Skin of body (tissue), 2 donors: ENCODE measurements around the gene POTEC. TPM values are rescaled to one million over a fixed set of nuclear protein-coding genes. Genes with fewer than 3 reads are reported as not detected.
"Not testable (repeated sequence)": the region's sequence is repeated elsewhere in the genome, so short reads cannot be mapped to it uniquely, and the experiment has no call there.

Experiments
- DNase-seq: peaks from one replicate; lab custom pipeline; 2025; lab: John Stamatoyannopoulos, UW
- total RNA-seq: library from RNA; depleted of rRNA; stranded (reverse); fragments of >200 nt; gene quantifications from one replicate; pipeline ENCODE4 v1.2.3, GENCODE V29; 2014

POTEC gene
- not detected for total RNA-seq

DNA sequence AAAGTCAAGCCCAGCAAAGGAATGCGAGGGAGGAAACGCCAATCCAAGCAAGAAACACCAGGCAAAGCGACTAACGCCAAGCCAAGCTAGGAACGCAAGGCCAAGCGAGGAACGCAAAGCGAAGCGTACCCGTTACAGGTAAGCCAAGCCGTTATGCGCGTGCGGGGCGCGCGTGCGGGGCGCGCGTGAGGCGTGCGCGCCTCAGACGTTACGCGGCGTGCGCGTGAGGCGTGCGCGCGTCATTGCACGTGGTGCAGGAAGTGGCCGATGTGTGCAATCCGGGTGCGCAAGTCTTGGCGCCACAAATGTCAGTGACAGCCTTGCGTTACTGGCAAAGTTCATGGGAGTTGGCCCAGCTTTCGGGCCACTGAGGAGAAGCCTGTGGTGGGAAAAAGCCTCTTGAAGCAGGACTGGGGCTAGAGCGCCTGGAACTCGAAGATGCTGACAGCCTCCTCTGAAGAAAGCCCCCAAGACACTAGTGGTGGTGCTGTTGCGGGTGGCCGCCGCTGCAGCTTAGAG lies at the start of gene POTEC:
Gene POTEC (minus strand): TSS at position 155 of the 519 bp plus-strand sequence. CDS start 454 bp downstream, outside the sequence.
- DNase-seq = not testable (repeated sequence)

DNA sequence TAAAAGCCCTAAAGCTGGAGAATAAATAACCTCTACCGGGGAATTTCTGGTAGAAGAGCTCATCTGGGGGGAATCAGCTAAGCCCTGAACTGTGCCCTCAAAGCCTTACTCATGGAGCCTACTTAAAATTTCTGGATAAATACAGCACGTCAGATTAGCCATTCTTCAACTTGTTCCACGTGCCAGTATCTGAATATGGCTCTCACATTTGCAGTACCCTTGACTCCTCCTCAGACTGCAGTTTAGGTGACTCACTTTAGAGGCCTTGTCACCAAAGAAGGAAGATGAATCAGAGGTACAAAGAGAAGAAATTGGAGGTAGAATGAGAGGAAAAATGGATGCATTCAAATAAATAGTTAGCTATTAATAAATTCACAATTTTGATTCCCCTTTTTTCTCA lies 34.6 kb upstream of the POTEC start:
- no peak for DNase-seq

DNA sequence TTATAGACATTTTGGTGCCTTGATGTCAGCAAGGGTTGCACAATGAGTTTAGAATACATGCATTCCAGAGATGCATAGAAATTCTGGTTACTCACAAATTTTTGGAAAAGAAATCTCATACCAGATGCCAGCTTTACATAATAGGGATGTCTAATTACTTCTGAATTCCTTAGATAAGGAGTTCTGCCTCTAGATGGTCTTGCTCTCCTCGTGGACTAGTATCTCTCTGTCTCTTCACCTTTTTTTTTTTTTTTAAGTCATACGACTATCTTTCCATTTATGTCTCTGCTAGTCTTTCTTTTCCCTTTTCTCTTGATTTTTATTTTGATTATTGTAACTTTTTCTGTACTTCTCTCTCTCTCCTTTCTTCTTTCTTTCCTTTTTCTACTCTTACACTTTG lies 16.1 kb upstream of the POTEC start:
- DNase-seq = not testable (repeated sequence)

DNA sequence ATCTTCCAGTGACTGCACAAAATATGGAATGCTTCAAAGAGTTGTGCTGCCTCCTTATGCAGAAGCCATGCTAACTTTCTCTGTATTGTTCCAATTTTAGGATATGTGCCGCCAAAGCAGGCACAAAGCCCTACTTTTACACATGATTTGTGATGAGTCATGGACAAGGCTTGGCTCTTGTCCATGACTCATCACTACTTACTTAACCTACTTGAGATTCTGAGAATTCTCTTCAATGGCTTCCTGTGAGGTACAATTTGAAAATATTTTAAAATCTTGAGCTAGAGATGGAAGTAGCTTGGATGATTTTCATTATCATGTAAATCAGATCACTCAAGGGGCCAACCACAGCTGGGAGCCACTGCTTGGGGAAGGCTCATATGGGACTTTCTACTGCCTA lies 11.7 kb downstream of the POTEC start:
- not testable (repeated sequence) for DNase-seq

DNA sequence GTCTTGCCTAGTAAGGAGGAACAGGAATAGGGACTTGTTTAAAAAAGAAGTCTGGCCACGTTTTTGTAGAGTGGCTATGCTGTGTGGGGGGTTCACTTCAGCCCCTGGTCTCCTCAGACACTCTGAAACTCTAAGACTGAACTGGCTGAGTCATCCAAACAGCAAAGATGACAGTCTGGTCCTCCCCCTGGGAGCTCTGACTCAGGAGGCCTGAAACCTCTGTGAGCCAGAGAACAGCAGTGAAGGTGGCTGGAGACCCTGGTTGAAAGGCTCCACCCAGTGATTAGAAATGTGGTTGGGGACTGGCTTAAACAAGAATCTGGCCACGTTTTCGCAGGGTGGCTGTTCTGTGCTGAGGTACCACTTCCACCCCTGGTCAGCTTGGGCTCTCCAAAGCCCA lies 32.7 kb downstream of the POTEC start:
- DNase-seq = not testable (repeated sequence)

DNA sequence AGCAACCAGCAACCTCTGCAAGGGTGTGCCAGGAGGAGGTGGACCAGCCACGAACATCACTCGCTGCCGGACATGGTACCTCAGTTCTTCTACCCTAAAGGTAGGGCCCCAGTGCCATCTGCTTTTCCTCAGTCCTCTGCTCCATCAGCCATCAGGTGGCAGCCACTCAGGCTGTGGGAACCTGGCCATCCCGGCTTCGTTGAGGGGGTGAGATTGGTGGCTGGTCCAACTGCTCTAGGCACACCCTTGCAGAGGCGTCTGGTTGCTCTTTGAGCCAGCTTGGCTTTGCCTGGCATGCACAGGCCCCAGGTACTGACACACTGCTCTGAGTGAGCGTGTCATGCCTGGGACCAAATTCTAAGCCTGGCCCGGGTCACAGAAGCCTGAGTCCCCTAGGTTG lies 39.7 kb downstream of the POTEC start:
- DNase-seq = not testable (repeated sequence)

DNA sequence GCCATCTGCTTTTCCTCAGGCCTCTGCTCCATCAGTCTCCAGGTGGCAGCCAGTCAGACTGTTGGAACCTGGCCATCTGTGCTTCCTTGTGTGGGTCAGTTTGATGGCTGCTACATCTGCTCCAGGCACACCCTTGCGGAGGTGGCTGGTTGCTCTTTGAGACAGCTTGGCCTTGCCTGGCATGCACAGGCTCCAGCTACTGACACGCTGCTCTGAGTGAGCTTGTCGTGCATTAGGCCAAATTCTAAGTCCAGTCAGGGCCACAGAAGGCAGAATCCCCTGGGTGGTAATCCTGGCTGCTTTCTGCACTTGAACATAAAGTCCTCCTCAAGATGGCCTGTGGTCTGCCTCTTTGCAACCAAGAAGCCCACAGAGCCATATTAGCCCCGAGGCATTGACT lies 41.5 kb downstream of the POTEC start:
- DNase-seq = not testable (repeated sequence)

DNA sequence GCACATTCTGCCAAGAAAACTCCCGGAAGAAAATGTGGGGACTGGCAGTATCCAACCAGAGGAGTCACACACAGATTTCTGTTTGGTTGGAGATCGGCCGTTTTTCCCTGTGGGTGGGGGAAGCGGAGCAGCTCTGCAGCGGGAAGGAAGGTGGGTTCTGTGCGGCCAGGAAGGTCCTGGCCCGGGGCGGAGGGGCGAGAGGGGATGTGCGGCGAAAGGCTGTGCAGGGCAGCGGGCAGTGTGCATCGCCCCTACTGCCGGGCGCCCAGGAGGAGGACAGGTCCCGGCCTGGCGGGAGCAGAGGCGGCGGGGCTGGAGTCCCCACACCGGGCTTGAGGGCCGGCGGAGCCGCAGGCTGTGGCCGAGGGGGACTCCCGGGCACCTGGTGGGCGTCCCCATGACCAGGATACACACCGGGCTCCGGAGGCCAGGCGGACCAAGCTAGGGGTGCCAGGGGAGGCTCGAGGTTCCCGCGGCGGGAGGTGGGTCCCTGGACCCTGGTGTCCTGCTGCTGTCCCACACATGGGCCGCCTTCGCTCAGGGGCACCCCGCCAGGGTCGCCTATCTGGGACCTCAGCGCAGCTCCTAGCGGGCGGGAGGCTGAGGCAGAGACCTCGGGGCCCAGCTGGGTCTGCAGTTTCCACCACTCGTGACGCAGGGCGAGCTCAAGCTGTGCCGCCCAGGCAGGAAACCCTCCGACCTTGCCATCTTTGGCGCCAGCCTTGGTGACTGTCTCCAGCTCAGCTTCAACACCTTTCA lies 54.0 kb downstream of the POTEC start:
- DNase-seq = not testable (repeated sequence)

DNA sequence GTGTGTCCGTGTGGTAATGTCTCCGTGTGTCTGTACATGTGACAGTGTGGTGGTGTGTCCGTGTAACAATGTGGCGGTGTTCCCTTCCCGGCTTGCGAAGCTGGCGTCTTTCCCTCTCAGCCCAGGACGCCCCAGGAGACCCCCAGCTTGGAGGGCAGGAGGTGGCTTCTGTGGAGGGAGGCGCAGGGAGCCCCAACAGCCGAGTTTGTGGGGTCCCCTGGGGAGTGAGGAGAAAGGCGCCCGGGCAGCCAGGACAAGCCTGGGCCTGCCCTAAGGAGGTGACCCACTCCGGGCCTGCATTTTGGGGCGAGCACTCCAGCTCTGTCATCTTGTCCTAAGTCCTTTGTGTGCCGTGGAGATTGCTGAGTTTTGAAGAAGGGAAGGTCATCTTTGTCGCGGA lies 54.6 kb downstream of the POTEC start:
- not testable (repeated sequence) for DNase-seq

DNA sequence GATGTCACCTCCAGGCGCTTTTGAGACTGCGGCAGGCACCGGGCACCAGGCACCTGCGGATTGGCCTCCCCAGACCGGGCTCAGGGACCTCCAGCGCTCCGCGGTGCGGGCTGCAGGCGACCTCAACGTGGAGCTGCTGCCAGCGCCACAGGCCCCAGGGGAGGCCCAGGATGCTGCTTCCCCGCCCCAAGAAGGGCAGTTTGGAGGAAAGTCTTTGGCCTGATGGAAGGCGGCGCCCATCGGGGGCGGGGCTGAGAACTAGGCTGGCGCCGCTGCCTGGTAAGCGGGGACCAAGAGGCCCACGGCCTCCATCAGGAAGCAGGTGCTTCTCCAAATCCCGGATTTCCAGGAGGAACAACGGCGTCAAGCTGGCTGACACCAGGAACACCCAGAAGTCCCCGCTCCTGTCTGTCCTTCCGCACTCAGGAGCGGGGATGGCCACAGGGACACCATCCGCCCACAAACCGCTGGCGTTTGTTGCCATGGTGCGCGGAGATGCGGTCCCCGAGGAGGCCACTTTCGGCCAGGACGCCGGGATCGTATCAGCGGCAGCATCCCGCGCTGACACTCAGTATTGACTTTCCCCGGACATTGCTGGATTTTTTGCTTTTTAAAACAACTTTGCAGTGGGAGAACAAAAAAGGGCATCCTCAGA lies 56.3 kb downstream of the POTEC start:
- not testable (repeated sequence) for DNase-seq

DNA sequence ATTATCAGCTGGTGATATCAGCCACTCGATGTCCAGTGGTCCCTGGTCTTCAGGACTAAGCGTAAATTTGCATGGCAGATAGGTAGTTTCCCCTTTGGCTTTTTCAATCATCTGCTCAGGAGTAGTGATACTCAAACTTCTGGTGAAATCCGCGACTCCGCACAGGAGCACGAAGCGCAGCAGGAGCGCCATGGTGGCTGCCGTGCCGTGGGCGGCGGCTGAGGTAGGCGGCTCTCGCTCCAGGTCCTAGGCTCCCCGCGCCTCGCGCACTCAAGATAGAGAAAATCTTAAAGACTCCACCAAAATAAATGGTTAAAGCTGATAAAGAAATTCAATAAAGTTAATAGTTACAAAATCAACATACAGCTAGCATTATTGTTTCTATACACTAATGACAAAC lies 64.3 kb downstream of the POTEC start:
- DNase-seq = not testable (repeated sequence)

DNA sequence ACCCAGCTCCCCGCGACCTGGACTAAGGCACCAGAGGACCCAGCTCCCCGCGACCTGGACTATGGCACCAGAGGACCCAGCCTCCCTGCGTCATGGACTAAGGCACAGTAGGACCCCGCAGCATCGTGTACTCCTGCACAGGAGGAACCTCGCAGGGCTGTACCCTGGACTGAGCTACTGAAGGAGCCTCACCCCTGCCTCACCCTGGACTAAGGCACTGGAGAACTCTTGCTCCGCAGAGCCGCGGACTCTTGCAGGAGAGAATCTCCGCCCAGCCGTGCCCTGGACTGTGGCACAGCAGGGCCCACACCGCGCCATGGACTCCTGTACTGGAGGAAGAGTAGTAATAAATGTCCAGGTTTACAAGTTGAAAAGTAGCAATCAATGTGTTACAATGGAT lies 67.9 kb downstream of the POTEC start:
- not testable (repeated sequence) for DNase-seq

DNA sequence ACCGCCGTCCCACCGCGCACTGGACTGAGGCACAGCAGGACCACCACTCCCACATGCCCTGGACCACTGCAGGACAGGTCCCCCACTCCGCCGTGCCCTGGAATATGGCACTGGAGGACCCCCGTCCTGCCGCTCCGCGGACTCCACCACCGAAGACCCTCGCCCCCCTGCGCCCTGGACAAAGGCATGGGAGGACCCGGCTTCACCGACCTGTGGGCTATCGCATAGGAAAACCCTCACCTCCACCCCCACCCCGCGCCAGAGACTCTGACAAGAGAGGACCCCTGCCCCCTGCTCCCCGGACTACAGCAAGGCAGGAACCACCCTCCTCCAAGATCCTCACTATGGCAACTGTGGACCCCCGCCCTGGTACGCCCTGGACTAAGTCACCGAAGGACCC lies 68.6 kb downstream of the POTEC start:
- not testable (repeated sequence) for DNase-seq

DNA sequence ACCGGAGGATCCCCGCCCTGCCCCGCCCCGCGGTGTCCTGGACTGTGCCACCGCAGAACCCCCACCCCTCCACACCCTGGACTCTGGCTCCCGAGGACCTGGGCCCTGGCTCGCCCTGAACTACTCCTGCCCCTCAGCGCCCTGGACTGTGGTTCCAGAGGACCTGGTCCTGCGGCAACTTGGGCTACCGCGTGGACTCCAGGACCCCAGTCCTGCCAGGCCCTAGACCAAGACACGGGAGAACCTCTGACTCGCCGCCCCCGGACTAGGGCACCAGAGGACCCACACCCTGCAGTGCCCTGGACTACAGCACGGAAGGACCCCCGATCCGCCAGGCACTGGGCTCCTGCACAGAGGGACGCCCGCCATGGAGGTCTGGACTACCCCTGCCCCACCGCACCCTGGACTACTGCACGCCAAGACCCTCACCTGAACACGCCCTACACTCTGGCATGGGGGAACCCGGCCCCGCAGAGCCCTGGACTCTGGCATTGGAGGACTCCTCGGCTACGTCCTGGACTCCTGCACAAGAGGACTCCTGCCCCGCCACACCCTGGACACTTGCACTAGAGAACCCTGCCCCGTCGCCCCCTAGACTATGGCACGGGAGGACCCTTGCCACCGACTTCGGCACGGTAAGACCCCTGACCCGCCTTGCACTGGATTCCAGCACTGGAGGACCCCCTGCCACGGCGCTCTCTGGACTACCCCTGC lies 69.2 kb downstream of the POTEC start:
- not testable (repeated sequence) for DNase-seq

DNA sequence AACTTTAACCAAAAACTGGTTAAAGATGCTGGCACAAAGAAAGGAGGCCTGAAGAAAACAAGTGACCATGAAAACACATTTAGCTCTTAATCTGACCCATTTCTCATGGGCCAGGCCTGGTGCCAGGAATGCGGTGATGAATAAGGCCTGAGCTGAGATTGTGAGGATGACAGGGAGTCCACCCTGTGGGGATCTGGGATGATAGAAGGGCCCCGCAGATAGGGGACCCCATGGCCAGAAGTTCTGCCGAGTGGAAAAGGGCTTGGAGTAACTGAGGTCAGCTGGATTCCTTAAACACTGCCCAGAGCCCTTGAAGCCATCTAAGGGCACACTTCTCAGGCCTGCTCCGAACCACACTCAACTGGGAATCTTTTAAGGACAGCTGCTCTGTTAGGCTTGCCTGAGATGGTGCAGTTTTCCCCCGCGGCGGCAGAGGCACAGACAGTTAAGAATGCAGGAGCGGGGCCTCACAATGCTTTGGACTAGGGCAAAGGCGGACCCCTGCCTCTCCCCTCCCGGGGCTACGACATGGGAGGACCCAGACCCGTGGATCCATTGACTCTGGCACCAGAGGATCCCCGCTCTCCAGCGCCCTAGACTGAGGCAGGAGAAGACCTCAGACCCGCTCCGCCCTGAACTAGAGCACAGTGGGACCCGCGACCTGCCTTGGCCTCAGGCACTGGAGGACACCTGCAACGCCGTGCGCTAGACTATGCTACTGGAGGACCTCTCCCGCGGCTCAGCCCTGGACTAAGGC lies 70.0 kb downstream of the POTEC start:
- not testable (repeated sequence) for DNase-seq

DNA sequence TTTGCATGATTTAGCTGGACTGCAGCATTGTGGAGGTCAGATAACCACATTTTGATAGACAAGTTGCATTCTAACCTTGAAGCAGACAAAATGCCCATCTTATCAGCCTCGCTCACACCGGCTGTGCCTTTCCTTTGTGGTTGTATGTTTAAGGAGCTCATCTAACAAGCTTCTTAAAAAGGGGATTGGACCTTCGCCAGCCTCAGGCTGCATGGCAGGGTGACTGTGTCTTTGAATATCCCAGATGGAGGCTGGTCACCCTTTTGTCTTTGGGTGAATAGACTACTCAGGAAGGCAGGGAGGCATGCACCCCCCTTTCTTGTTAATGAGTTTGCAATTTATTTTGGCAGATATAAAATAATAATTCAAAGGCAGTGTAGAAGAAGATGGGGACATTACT lies 72.1 kb downstream of the POTEC start:
- not testable (repeated sequence) for DNase-seq

DNA sequence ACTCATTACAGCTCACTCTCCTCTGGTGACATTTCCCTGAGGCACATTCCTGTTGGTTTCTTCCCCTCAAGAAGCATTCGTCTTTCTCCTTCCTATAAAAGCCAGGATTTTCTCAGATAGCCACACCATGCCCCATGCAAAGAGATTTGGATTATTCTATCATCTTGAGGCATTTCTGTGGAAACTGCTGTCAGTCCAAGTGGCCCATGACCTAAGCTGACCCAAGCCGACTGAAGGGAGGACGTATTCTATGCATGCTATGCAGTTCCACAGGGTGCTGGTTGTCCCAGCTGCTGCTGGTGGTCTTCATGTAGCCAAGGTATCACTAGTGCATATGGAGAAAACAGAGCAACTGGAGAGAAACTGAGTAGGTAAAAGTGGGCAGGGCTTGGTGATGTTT lies 73.0 kb downstream of the POTEC start:
- DNase-seq = not testable (repeated sequence)

DNA sequence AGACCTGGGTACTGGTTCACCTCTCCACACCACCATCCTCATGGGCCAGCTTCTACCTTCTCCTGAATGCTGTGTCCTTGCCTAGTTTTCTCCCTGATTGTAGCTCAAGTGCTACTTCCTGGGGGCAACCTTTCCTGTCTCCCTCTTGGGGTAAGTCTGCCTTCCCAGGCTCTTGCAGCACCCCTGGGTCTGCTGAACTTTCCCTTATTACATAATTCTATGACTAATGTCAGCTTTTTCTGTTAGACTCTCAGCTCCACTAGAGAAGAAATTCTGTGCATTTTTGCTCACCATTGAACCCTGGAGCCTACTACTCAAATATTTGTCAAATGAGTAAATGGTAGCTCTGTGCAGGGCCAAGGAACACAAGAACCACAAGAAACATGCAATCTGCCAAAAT lies 73.4 kb downstream of the POTEC start:
- DNase-seq = not testable (repeated sequence)

DNA sequence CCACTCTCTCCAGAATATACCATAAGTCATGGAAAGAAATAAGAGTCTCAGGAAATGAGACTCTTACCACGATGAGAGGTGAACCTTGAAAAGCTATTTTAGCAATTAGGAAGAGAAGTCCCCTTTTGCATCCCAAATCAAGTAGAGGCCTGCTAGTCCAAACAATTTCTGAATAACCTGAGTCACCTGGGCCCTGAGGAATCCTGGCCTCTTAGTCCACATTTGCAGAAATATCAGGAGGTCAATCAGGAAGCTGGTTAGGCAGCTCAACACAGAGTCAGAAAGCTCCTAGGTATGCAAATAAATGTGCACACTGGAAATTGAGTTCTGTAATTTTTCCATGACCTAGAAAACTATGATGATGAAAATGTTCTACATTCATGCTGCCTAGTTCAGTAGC lies 77.4 kb downstream of the POTEC start:
- not testable (repeated sequence) for DNase-seq
